Brain microvascular endothelial cell (primary cell): ENCODE data around the gene ELF1.

Experiments
- DNase-seq: peaks from one replicate; pipeline ENCODE4 v3.0.0-alpha.2; 2020
- H3K27ac ChIP-seq: fragments of 250-450 bp; sonication (Bioruptor Pico); 2 replicates; pipeline ENCODE4 v1.5.1; 2020; ENCODE audit warnings: mild to moderate bottlenecking, moderate library complexity
- H3K27me3 ChIP-seq: fragments of 250-450 bp; sonication (Bioruptor Pico); replicated peaks from 2 replicates; pipeline ENCODE4 v1.5.1; 2020; ENCODE audit warnings: mild to moderate bottlenecking
- H3K36me3 ChIP-seq: fragments of 250-450 bp; sonication (Bioruptor Pico); replicated peaks from 2 replicates; pipeline ENCODE4 v1.5.1; 2020; ENCODE audit warnings: mild to moderate bottlenecking
- H3K4me3 ChIP-seq: 2 replicates; pipeline ENCODE4 v1.5.1; 2011; ENCODE audit warnings: low read depth, mild to moderate bottlenecking, control low read depth, low read length, moderate library complexity
- in situ Hi-C: cut with HindIII; loops from 2 replicates; pipeline ENCODE4 v1.10.0; 2017; ENCODE audit warnings: low sequenced_read_pairs, low pct_ligation_motif_present
- TF ChIP-seq, protein P1 (sequence below): IDR thresholded peaks from 2 replicates; pipeline ENCODE4 v1.5.1; 2011; ENCODE audit warnings: low read depth, mild to moderate bottlenecking, moderate library complexity, low read length, control low read depth, inconsistent platforms; ENCODE audit errors: missing control alignments

The ELF1 gene

GRCh38 chr13:41001695-41002094 lies 17.4 kb downstream of the ELF1 start:
- H3K27ac ChIP-seq = no peak overlapping the region
- in situ Hi-C loops = no loop called here
- H3K36me3 ChIP-seq = no peaks in the 10 kb centered on the region
- no peak overlapping the region for H3K4me3 ChIP-seq
- TF ChIP-seq, protein P1, sequence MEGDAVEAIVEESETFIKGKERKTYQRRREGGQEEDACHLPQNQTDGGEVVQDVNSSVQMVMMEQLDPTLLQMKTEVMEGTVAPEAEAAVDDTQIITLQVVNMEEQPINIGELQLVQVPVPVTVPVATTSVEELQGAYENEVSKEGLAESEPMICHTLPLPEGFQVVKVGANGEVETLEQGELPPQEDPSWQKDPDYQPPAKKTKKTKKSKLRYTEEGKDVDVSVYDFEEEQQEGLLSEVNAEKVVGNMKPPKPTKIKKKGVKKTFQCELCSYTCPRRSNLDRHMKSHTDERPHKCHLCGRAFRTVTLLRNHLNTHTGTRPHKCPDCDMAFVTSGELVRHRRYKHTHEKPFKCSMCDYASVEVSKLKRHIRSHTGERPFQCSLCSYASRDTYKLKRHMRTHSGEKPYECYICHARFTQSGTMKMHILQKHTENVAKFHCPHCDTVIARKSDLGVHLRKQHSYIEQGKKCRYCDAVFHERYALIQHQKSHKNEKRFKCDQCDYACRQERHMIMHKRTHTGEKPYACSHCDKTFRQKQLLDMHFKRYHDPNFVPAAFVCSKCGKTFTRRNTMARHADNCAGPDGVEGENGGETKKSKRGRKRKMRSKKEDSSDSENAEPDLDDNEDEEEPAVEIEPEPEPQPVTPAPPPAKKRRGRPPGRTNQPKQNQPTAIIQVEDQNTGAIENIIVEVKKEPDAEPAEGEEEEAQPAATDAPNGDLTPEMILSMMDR = no peak
- no peaks in the 10 kb centered on the region for H3K27me3 ChIP-seq
- DNase-seq = no peak

DNA sequence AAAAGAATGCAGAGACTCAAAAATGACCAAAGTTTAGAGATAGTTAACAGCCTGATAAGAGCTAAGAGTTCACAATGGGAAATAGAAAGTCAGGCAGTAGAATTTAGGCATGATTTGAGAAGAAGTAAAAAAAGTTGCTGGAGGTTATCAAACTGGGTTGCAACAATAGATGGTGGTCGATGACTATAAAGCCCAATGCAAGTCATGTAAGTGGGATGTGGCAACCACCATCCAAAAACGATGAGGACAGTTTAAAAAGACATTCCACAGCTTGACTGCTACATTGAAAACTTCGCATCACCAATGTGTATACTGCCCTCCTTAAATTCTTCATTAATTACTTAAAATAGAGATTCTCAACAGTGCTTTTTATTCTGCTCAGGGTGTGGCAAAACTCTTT lies 19.7 kb downstream of the ELF1 start:
- Histone ChIP-seq H3K27me3 (no peaks in the 10 kb centered on the region), H3K36me3 (no peaks in the 10 kb centered on the region), H3K4me3 (no peak overlapping the region), H3K27ac (no peak overlapping the region)
- in situ Hi-C loops = no loop called here
- DNase-seq = no peak
- TF ChIP-seq, protein P1 = no peak

DNA sequence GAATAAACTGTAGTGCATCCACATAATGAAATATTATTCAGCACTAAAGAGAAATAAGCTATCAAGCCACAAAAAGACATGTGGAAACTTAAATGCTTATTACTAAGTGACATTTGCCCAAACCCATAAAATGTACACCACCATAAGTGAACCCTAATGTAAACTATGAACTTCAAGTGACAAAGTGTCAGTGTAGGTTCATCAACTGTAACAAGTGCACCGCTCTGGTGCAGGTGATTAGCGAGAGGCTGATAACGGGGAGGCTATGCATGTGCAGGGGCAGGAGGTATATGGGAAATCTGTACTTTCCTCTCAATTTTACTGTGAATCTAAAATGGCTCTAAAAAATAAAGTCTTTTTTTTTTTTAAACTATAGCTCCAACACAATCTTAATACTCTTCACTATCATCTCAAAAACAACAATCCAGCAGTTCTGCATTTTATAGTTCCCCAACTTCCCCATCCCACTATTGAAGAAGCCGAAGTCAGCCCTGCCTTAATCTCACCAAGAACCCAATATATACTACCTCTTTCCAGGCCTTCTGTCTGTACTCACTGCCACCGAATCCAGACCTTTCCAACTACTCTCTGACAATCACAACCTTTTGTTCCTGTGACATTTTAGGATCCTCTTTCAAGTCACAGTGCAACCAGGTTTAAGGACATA lies 22.6 kb downstream of the ELF1 start:
- Histone ChIP-seq H3K27me3 (no peaks in the 10 kb centered on the region), H3K27ac (no peak overlapping the region), H3K36me3 (no peaks in the 10 kb centered on the region), H3K4me3 (no peak overlapping the region)
- in situ Hi-C loops = no loop called here
- TF ChIP-seq, protein P1 = no peak
- no peak for DNase-seq

DNA sequence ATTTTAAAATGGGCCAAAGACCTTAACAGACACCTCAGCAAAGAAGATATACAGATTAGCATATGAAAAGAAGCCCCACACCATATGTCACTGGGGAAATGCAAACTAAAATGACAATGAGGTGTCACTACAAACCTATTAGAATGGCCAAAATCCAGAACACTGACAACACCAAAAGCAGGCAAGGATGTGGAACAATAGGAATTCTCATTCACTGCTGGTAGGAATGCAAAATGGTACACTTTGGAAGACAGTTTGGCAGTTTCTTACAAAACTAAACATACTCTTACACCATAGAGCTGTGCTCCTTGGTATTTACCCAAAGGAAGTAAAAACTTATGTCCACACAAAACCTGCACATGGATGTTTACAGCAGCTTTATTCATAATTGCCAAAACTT lies 23.1 kb downstream of the ELF1 start:
- no peaks in the 10 kb centered on the region for H3K27me3 ChIP-seq
- TF ChIP-seq, protein P1 = no peak
- no peak overlapping the region for H3K4me3 ChIP-seq
- no peaks in the 10 kb centered on the region for H3K36me3 ChIP-seq
- in situ Hi-C loops = no loop called here
- no peak for DNase-seq
- no peak overlapping the region for H3K27ac ChIP-seq

DNA sequence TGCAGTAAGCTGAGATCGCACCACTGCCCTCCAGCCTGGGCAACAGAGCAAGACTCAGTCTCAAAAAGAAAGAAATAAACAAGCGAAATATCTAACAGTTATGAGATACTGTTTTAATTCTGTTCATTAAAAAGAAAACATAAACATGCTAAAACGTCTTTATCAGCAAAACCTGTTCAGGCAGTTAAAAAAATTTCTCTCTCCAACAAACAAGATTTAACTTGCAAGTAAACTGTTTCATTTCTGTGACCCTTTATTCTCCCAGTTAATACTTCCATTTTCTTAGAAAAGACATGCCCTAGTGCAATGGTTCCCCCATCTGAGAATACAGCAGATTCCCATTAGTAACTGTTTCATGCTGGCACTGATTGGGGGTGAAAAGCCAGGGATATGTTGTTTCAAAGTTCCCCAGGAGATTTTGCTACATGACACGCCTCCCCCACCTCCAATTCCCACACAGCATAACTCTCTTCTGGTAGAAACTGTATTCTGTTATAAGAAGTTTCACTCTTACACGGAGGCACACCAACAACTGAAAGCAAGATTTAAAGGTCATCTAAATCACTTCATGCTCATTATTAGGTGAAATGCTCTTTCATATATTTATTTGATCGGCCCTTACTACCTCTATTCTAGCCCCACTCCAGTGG lies 24.4 kb downstream of the ELF1 start:
- in situ Hi-C loops = no loop called here
- H3K4me3 ChIP-seq = no peak overlapping the region
- TF ChIP-seq, protein P1 = no peak
- H3K27me3 ChIP-seq = no peaks in the 10 kb centered on the region
- H3K36me3 ChIP-seq = no peaks in the 10 kb centered on the region
- no peak for DNase-seq
- H3K27ac ChIP-seq = no peak overlapping the region
